Stomach smooth muscle (tissue), 2 donors: ENCODE results near the gene USF2.
"Not testable (repeated sequence)": the region's sequence is repeated elsewhere in the genome, so short reads cannot be mapped to it uniquely, and the experiment has no call there.

ENCODE experiments used
- H3K27ac ChIP-seq: one replicate; pipeline ENCODE4 v1.7.0; 2013; ENCODE audit warnings: mild to moderate bottlenecking, low read length, inconsistent platforms
- H3K27me3 ChIP-seq, 2 donors: one replicate each; pipeline ENCODE4 v1.7.0; 2013; ENCODE audit warnings: low read length in 2 of 2; ENCODE audit not compliant: insufficient read depth in 2 of 2, control insufficient read depth in 1 of 2
- H3K36me3 ChIP-seq, 2 donors: one replicate each; pipeline ENCODE4 v1.7.0; 2013; ENCODE audit warnings: low read length in 2 of 2; ENCODE audit not compliant: control insufficient read depth in 2 of 2, insufficient read depth in 2 of 2
- H3K4me1 ChIP-seq: one replicate; pipeline ENCODE4 v1.7.0; 2013; ENCODE audit warnings: low read length; ENCODE audit not compliant: control insufficient read depth, insufficient read depth
- H3K4me3 ChIP-seq, 2 donors: one replicate each; pipeline ENCODE4 v1.7.0; 2013; ENCODE audit warnings: low read length in 2 of 2
- H3K9ac ChIP-seq, 2 donors: one replicate each; pipeline ENCODE4 v1.7.0; 2013; ENCODE audit warnings: low read length in 2 of 2, mild to moderate bottlenecking in 1 of 2
- H3K9me3 ChIP-seq, 2 donors: one replicate each; pipeline ENCODE4 v1.7.0; 2013; ENCODE audit warnings: low read length in 2 of 2; ENCODE audit not compliant: control insufficient read depth in 2 of 2
- donor health status: healthy.
- donor health status: Pancreatic carcinoma.

The USF2 gene, protein sequence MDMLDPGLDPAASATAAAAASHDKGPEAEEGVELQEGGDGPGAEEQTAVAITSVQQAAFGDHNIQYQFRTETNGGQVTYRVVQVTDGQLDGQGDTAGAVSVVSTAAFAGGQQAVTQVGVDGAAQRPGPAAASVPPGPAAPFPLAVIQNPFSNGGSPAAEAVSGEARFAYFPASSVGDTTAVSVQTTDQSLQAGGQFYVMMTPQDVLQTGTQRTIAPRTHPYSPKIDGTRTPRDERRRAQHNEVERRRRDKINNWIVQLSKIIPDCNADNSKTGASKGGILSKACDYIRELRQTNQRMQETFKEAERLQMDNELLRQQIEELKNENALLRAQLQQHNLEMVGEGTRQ

DNA sequence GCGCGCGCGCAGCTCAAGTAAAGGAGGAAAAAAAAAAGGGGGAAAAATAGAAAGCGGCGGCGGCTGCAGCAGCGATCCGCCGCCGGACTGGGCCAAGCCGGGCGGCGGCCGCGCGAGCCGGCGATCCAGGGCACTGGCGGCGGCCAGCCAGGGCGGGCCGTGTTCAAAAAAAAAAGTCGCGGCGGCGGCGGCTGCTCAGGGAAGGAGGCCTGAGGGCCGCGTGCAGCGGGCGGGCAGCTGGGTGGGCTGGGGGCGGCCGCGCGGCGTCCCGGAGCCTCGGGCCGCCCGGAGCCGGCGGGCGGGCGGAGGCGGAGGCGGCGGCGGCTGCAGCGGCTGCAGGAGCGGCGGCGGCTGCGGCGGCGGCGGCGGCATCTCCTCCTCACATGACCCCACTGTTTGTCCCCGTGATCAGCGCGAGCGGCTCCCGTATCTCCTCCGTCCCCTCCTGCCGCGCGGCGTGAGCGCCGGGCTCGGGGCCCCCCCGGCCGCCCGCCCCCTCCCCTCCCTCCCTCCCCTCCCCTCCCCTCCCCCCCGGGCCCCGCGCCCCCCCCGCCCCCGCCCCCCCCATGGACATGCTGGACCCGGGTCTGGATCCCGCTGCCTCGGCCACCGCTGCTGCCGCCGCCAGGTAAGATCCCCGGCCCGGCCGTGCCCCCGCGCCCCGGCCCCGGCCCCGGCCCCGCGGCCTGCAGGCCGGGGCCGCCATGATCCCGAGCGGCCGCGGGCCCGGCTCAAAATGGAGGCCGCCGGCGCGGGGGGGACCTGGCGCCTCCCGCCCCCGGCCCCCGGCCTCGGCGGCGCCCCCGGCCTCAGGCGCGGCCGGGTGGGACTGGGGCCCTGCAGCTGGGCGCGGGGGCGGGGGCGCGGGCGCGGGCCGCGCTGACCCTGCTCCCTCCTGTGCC is at the start of gene USF2:
Gene USF2 (plus strand): TSS at position 427 of the 902 bp plus-strand sequence. CDS start 140 bp downstream, at position 567.
- Histone ChIP-seq H3K9me3 (no peaks in the 10 kb centered on the region), H3K27me3 (no peaks in the 10 kb centered on the region), H3K4me3 (peak within 1 kb of the TSS; percentile 79 to 87), H3K27ac (peak within 1 kb of the TSS; percentile 94), H3K4me1 (peaks cover 37% of the 10 kb centered on the region), H3K9ac (peak within 1 kb of the TSS; percentile 94 to 96), H3K36me3 (peaks cover 18 to 27% of the 10 kb centered on the region in 2 donors)

DNA sequence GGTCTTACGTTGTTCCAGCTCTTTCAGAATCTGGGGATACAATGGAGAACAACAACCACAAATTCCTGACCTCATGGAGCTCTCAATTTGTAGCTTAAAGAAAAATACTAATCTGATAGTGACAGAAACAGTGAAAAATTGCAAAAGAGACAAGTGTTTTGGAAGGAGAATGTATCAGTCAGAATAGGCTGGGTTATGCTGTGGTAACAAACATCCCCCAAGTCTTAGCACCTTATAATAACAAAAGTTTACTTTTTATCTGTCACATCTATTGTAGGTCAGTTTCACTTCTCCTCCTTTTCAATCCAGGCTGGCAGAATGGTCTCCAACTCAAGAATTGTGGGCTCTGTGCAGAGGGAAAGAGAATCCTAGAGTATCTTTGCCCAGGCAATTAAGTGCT is 49.8 kb upstream of the USF2 start:
- peaks cover 0 to 9% of the 10 kb centered on the region in 2 donors for H3K9me3 ChIP-seq
- H3K4me3 ChIP-seq, result no peak overlapping the region
- H3K9ac ChIP-seq, result no peak overlapping the region
- peaks cover 4 to 6% of the 10 kb centered on the region in 2 donors for H3K27me3 ChIP-seq
- no peak overlapping the region for H3K27ac ChIP-seq
- H3K36me3 ChIP-seq, result no peaks in the 10 kb centered on the region
- peaks cover 3% of the 10 kb centered on the region for H3K4me1 ChIP-seq

DNA sequence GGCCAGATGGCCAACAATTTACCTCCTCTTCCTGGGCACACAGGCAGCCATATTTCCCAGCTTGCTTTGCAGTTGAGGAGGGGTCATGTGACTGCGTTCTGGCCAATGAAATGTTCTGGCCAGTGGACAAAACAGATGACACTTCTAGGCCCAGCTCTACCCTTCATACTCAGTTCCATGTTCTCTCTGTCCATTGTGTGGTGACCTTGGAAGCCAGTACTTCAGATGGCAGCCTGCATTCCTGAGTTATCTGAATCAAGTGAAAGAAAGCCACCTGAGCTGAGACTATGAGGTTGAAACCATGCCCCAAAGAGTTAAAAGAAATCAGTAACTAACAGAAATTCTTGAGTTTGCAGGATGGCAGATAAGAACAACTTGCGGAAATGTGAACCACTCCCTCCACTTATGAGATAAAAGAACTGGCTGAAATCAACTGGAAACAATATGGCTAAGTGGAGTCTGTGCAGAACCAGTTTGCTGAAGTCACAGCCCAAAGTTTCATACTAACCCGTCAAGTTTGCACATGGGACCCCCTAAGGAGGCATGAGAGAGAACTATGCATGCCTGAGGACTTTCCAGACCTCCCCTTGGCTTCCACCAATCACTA is 48.3 kb upstream of the USF2 start:
- Histone ChIP-seq H3K27ac (no peak overlapping the region), H3K4me1 (no peaks in the 10 kb centered on the region), H3K36me3 (no peaks in the 10 kb centered on the region), H3K9ac (no peak overlapping the region), H3K27me3 (peaks cover 6 to 9% of the 10 kb centered on the region in 2 donors), H3K9me3 (peaks cover 0 to 9% of the 10 kb centered on the region in 2 donors), H3K4me3 (no peak overlapping the region)

DNA sequence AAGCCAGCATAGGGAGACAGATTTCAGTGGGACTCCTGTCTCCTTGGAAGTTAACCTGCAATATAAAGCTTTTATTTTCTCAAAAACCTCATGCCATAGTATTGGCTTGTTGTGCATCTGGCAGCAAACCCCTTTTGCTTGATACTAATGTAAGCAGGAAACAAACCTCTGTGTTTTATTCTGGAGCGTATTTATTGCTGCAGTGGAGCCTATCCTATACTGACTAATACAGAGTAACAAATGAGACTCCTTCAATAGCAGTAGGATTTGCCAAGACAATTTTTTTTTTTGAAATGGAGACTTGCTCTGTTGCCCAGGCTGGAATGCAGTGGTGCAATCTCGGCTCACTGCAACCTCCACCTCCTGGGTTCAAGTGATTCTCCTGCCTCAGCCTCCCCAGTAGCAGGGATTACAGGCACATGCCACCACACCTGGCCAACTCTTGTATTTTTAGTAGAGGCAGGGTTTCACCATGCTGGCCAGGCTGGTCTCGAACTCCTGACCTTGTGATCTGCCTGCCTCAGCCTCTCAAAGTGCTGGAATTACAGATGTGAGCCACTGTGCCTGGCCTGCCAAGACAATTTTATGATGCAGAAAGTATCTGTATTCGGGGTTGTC is 47.7 kb upstream of the USF2 start:
- H3K27ac ChIP-seq, H3K36me3 ChIP-seq, H3K9ac ChIP-seq, H3K9me3 ChIP-seq, H3K4me3 ChIP-seq, H3K4me1 ChIP-seq: not testable (repeated sequence)
- peaks cover 6 to 13% of the 10 kb centered on the region in 2 donors for H3K27me3 ChIP-seq

DNA sequence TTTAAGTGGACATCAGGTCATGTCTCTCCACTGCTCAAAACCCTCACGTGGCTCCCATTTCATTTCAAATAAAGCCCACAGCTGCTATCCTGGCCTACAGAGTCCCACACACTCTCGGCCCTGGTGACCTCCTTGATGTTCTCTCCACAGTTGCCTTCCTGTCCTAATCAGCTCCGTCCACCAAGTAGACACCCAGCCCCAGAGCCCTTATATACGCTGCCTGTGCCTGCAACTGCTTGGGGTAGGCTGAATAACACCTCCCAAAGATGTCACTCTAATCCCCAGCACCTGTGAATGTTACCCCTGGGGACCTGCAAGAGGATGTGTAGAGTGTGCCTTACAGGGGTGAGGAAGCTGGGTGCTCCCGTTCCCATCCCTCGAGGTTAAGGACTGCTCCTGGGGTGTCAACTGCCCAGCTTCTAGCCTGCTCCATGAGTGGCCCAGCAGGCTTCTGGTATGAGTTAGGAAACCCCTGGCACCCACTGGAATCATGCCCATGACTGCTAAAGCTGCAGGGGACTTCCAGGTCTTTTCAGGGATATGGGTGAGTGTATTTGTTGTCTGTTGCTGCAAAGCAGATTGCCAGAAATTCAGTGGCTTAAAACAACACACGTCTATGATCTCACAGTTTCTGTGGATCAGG is 46.3 kb upstream of the USF2 start:
- no peaks in the 10 kb centered on the region for H3K4me1 ChIP-seq
- H3K4me3 ChIP-seq, result no peak overlapping the region
- no peak overlapping the region for H3K9ac ChIP-seq
- H3K27ac ChIP-seq, result no peak overlapping the region
- no peaks in the 10 kb centered on the region for H3K36me3 ChIP-seq
- peaks cover 0 to 9% of the 10 kb centered on the region in 2 donors for H3K9me3 ChIP-seq
- H3K27me3 ChIP-seq, result peaks cover 6 to 13% of the 10 kb centered on the region in 2 donors

DNA sequence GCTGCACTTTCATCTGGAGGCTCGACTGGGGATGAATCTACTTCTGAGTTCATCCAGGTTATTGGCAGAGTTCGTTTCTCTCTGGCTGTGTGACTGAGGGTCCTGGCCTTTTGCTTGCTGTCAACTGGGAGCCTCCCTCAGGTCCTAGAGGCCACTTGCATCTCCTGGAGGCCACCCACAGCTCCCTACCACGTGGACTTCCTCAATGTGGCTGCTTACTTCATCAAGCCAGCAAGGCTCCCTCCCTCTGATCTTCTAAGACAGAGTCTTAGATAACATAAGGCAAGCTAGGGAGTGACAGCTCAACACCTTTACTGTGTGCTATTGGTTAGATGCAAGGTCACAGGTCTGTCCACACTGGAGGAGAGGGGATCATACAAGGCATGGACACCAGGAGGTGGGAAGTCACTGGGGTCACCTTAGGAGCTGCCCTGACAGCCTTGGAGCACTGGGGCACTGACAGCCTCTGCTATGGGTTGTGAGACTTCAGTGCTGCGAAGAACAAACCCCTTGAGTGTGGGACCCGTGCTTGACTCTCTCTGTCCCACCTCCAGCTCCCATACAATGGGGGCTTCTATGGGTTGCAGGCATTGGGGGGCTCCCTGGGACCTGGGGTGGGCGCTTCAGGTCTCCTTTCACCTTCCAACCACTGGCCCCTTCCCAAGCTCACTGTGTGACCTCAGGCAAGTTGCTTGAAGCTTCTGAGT is 45.5 kb upstream of the USF2 start:
- Histone ChIP-seq H3K27ac (no peak overlapping the region), H3K9ac (no peak overlapping the region), H3K4me3 (no peak overlapping the region), H3K9me3 (peaks cover 0 to 9% of the 10 kb centered on the region in 2 donors), H3K27me3 (peaks cover 6 to 20% of the 10 kb centered on the region in 2 donors), H3K4me1 (no peaks in the 10 kb centered on the region), H3K36me3 (no peaks in the 10 kb centered on the region)

DNA sequence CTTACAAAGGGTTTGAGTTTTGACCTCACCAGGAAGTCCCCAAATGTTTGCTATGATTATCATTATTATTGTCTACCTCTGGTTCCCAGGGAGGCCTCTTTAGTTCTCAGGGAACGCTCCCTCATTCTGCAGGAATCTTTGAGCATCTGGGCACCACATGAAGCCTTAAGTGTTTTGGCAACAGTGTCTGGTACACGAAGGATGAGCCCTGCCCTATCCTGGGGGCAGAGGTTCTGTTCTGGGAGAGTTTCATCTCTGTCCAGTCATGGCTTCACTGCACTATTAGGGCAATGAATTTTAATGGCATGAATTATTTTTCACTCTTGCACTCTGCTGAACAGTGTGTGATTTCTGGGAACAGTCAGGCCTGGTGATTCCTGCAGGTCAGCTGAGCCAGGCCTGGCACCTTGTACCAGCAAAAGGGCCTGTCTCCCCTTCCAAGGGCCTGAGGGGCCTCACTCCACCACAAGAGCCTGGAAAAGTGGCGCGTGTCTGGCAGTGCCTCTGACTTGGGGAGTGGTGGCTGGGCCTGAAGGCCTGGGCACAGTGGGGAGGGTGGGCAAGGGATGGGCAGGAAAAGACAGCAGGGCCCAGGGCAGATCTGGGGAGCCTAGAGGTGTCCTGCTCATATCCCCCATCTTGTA is 44.8 kb upstream of the USF2 start:
- peaks cover 0 to 9% of the 10 kb centered on the region in 2 donors for H3K9me3 ChIP-seq
- no peak overlapping the region for H3K9ac ChIP-seq
- no peak overlapping the region for H3K4me3 ChIP-seq
- H3K27ac ChIP-seq, result no peak overlapping the region
- H3K36me3 ChIP-seq, result no peaks in the 10 kb centered on the region
- H3K27me3 ChIP-seq, result peaks cover 9 to 20% of the 10 kb centered on the region in 2 donors
- H3K4me1 ChIP-seq, result no peaks in the 10 kb centered on the region

DNA sequence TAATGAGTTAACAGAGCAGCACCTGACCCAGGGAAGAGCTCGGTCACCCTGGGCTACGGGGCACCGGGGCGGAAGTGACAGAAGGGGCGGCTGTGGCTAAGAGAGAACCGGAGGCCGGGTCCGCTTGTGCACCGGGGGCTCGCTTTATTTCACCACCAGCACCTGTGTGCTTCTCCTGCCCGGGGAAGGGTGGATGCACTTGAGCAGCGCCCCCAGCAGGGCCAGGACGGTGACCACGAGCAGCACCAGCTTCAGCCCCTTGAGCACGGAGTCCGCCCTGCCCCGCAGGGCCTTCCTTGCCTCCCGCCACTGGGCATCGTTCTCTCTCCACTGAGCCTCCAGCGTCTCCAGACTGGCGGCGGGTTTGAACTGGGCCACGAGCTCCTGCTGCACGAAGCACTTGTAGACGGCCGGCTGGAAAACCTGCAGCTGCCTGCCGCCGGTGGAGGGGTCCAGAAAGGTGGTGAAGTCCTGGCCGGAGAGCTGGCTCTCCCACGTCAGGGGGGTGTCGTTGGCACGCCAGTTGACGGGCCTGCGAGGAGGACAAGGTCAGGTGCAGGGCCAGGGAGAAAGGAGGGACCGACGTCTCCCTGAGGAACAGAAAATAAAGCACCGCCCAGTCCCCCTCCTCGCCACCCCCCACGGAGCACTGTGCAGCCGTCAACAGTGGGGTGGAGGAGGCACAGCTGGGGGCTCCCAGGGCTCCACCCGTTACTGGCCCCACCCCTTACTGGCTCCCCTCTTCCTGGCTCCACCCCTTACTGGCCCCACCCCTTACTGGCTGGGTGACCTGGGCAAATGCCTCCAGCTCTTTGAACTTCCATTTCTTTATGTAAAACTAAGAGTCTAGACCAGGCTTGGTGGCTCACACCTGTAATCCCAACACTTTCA is 43.8 kb upstream of the USF2 start:
- Histone ChIP-seq H3K9me3 (peaks cover 0 to 9% of the 10 kb centered on the region in 2 donors), H3K4me1 (no peaks in the 10 kb centered on the region), H3K9ac (no peak overlapping the region), H3K27ac (no peak overlapping the region), H3K4me3 (no peak overlapping the region), H3K27me3 (peaks cover 9 to 20% of the 10 kb centered on the region in 2 donors), H3K36me3 (no peaks in the 10 kb centered on the region)

DNA sequence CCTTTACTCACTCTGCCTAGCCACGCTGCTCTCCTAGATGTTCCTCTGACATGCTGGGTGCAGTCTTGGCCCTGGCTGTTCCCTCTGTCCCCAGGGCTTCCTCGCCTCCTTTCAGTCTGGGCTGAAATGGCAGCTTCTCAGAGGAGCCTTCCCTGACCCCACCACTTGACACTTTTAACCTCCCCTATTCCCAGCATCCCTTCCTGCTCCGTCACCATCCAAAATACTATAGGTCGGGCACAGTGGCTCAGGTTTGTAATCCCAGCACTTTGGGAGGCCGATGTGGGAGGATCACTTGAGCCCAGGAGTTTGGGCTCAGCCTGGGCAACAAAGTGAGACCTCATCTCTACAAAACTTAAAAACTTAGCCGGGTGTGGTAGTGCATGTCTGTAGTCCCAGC is 42.8 kb upstream of the USF2 start:
- no peaks in the 10 kb centered on the region for H3K4me1 ChIP-seq
- no peak overlapping the region for H3K4me3 ChIP-seq
- peaks cover 0 to 9% of the 10 kb centered on the region in 2 donors for H3K9me3 ChIP-seq
- no peak overlapping the region for H3K27ac ChIP-seq
- peaks cover 9 to 20% of the 10 kb centered on the region in 2 donors for H3K27me3 ChIP-seq
- H3K9ac ChIP-seq, result no peak overlapping the region
- no peaks in the 10 kb centered on the region for H3K36me3 ChIP-seq
